SK-N-SH (cell line): ENCODE results near the gene NUF2. TPM values are rescaled to one million over a fixed set of nuclear protein-coding genes. Genes with fewer than 3 reads are reported as not detected.

Experiments used
- CTCF ChIA-PET: fragments of 300-600, 350-600 bp; formaldehyde crosslinking; extraction: SDS; loops from one replicate; lab custom pipeline; 2021; lab: Yijun Ruan, JAX
- POLR2A ChIA-PET: fragments of 350-600 bp; sonication (Branson Sonifier 250); formaldehyde crosslinking; extraction: SDS; loops from one replicate; lab custom pipeline; 2020; ENCODE audit warnings: antibody characterized with exemption, inconsistent platforms; lab: Yijun Ruan, JAX
- DNase-seq: peaks from one replicate; pipeline ENCODE4 v3.0.0; 2012
- H2AFZ ChIP-seq: fragments of 200-600 bp; sonication (generic); 2 replicates; pipeline ENCODE4 v1.8.1; 2016; ENCODE audit warnings: antibody characterized with exemption, mild to moderate bottlenecking, low read depth
- H3F3A ChIP-seq: fragments of 200-600 bp; sonication (generic); replicated peaks from 2 replicates; pipeline ENCODE3; 2016; ENCODE audit warnings: antibody characterized with exemption, mild to moderate bottlenecking; ENCODE audit not compliant: insufficient read depth
- H3K27ac ChIP-seq, 2 experiments: fragments of 200-500 bp in 1 of 2; fragments of 200-600 bp in 1 of 2; sonication (Bioruptor generic) in 1 of 2; sonication (generic), shearing (Covaris generic) in 1 of 2; 2 replicates each; pipeline versions ENCODE4 v1.5.1 to v1.6.1; 2014 to 2016; ENCODE audit warnings: low read depth in 2 of 2, inconsistent platforms in 1 of 2, low read length in 1 of 2, mild to moderate bottlenecking in 1 of 2, mixed read lengths in 1 of 2
- H3K27me3 ChIP-seq: fragments of 200-600 bp; sonication (generic), shearing (Covaris generic); 2 replicates; pipeline ENCODE4 v1.6.1; 2016; ENCODE audit warnings: mixed run types; ENCODE audit not compliant: insufficient read depth
- H3K36me3 ChIP-seq, 2 experiments: fragments of 200-500 bp in 1 of 2; fragments of 200-600 bp in 1 of 2; sonication (Bioruptor generic) in 1 of 2; sonication (generic) in 1 of 2; replicated peaks in 1 of 2; 2 replicates each; pipeline versions ENCODE3 to v1.5.1; 2014 to 2016; ENCODE audit warnings: low read length in 1 of 2, mild to moderate bottlenecking in 1 of 2; ENCODE audit not compliant: insufficient read depth in 2 of 2, control insufficient read depth in 1 of 2
- H3K4me1 ChIP-seq, 2 experiments: fragments of 200-500 bp in 1 of 2; fragments of 200-600 bp in 1 of 2; sonication (Bioruptor generic) in 1 of 2; sonication (generic), shearing (Covaris generic) in 1 of 2; 2 replicates each; pipeline versions ENCODE4 v1.5.1 to v1.6.1; 2014 to 2016; ENCODE audit warnings: low read depth in 1 of 2, low read length in 1 of 2, mixed run types in 1 of 2; ENCODE audit not compliant: insufficient read depth in 2 of 2, control insufficient read depth in 1 of 2
- H3K4me2 ChIP-seq: fragments of 200-600 bp; sonication (generic), shearing (Covaris generic); 2 replicates; pipeline ENCODE4 v1.6.1; 2017; ENCODE audit warnings: mixed run types
- H3K4me3 ChIP-seq, 2 experiments: fragments of 200-500 bp in 1 of 2; fragments of 200-600 bp in 1 of 2; sonication (Bioruptor generic) in 1 of 2; sonication (generic), shearing (Covaris generic) in 1 of 2; 2 replicates each; pipeline versions ENCODE4 v1.5.1 to v1.8.1; 2014 to 2016; ENCODE audit warnings: low read depth in 2 of 2, inconsistent platforms in 1 of 2, low read length in 1 of 2, mild to moderate bottlenecking in 1 of 2, mixed read lengths in 1 of 2, moderate library complexity in 1 of 2
- H3K79me2 ChIP-seq: fragments of 200-600 bp; sonication (generic); 2 replicates; pipeline ENCODE4 v1.8.1; 2017; ENCODE audit warnings: mild to moderate bottlenecking; ENCODE audit not compliant: insufficient read depth
- H3K9ac ChIP-seq: fragments of 200-600 bp; sonication (generic); 2 replicates; pipeline ENCODE4 v1.6.1; 2017; ENCODE audit warnings: mixed run types
- H3K9me2 ChIP-seq: fragments of 200-600 bp; sonication (generic); 2 replicates; pipeline ENCODE4 v1.6.1; 2017; ENCODE audit warnings: mixed run types
- H3K9me3 ChIP-seq: fragments of 200-600 bp; sonication (generic); 2 replicates; pipeline ENCODE4 v1.6.1; 2017; ENCODE audit warnings: mixed run types, mild to moderate bottlenecking, moderate library complexity
- H4K20me1 ChIP-seq: fragments of 200-600 bp; sonication (generic); 2 replicates; pipeline ENCODE4 v1.6.1; 2017; ENCODE audit warnings: mild to moderate bottlenecking, mixed run types; ENCODE audit not compliant: insufficient read depth
- CHD2 ChIP-seq: fragments of 150-350 bp; IDR thresholded peaks from 2 replicates; pipeline ENCODE4 v1.6.1; 2018; ENCODE audit warnings: low read length; ENCODE audit not compliant: partially characterized antibody
- ELF1 ChIP-seq: IDR thresholded peaks from 2 replicates; pipeline ENCODE4 v1.4.0; 2012
- EP300 ChIP-seq, 2 experiments: IDR thresholded peaks; 2 replicates each; pipeline versions ENCODE4 v1.4.0 to v1.6.1; 2012; ENCODE audit warnings: borderline replicate concordance in 1 of 2, low read depth in 1 of 2, low read length in 1 of 2
- FOSL2 ChIP-seq: IDR thresholded peaks from 2 replicates; pipeline ENCODE4 v1.4.0; 2012; ENCODE audit warnings: low read depth, mild to moderate bottlenecking, moderate library complexity, borderline replicate concordance
- FOXJ3 ChIP-seq: sonication (generic); formaldehyde crosslinking; IDR thresholded peaks from 2 replicates; pipeline ENCODE4 v1.5.1; 2020; ENCODE audit warnings: mild to moderate bottlenecking, missing genetic modification reagents
- FOXM1 ChIP-seq: IDR thresholded peaks from 2 replicates; pipeline ENCODE4 v1.4.0; 2012; ENCODE audit warnings: low read depth, mild to moderate bottlenecking
- GATA2 ChIP-seq: sonication (generic); formaldehyde crosslinking; IDR thresholded peaks from 2 replicates; pipeline ENCODE4 v1.5.0; 2020; ENCODE audit warnings: mild to moderate bottlenecking, missing genetic modification reagents
- MXI1 ChIP-seq: IDR thresholded peaks from 2 replicates; pipeline ENCODE4 v1.6.1; 2012; ENCODE audit warnings: mild to moderate bottlenecking, low read depth, low read length, improper control_type of control experiment
- NFIC ChIP-seq: IDR thresholded peaks from 2 replicates; pipeline ENCODE4 v1.4.0; 2012; ENCODE audit warnings: borderline replicate concordance
- PBX3 ChIP-seq: IDR thresholded peaks from 2 replicates; pipeline ENCODE4; 2012
- RAD21 ChIP-seq: IDR thresholded peaks from 2 replicates; pipeline ENCODE4 v1.6.1; 2012; ENCODE audit warnings: mild to moderate bottlenecking, low read length
- RCOR1 ChIP-seq: fragments of 150-350 bp; IDR thresholded peaks from 2 replicates; pipeline ENCODE4 v1.6.1; 2017; ENCODE audit warnings: antibody characterized with exemption, low read length
- REST ChIP-seq: IDR thresholded peaks from 2 replicates; pipeline ENCODE4 v1.6.1; 2012; ENCODE audit warnings: mild to moderate bottlenecking, low read depth, low read length, moderate library complexity
- RFX5 ChIP-seq: IDR thresholded peaks from 2 replicates; pipeline ENCODE4 v1.6.1; 2012; ENCODE audit warnings: mild to moderate bottlenecking, improper control_type of control experiment, low read length
- RXRA ChIP-seq: IDR thresholded peaks from 2 replicates; pipeline ENCODE4 v1.4.0; 2012; ENCODE audit warnings: low read depth, mild to moderate bottlenecking, borderline replicate concordance
- SIN3A ChIP-seq: IDR thresholded peaks from 2 replicates; pipeline ENCODE4 v1.6.1; 2012; ENCODE audit warnings: low read depth, mild to moderate bottlenecking, low read length, moderate library complexity, borderline replicate concordance
- TAF1 ChIP-seq: IDR thresholded peaks from 2 replicates; pipeline ENCODE4 v1.6.1; 2012; ENCODE audit warnings: low read depth, mild to moderate bottlenecking, low read length, moderate library complexity, borderline replicate concordance
- USF1 ChIP-seq: IDR thresholded peaks from 2 replicates; pipeline ENCODE4 v1.4.0; 2012; ENCODE audit warnings: low read depth, borderline replicate concordance
- YY1 ChIP-seq: IDR thresholded peaks from 2 replicates; pipeline ENCODE4 v1.4.0; 2012; ENCODE audit warnings: low read depth, mild to moderate bottlenecking
- ZBTB33 ChIP-seq: IDR thresholded peaks from 2 replicates; pipeline ENCODE4 v1.4.0; 2012; ENCODE audit warnings: low read depth, borderline replicate concordance
- WGBS: methylation state at CpG from one replicate; pipeline ENCODE4 v1.1.6; 2017; ENCODE audit warnings: low lambda C conversion rate; 5-methylcytosine and 5-hydroxymethylcytosine counted together
- polyA plus RNA-seq, 3 experiments: library from polyadenylated mRNA; depleted of rRNA; stranded (reverse); fragments of >200 nt; gene quantifications; 2 replicates each; pipeline ENCODE4 v1.2.3, GENCODE V29; 2012

The NUF2 gene
- polyA plus RNA-seq, 1 of the 3 experiments (the other 2 are of a cell fraction) = 11.3 TPM

GRCh38 chr1:163331116-163331515, 9.4 kb downstream of the NUF2 start:
- ChIA-PET CTCF (no interaction called here), POLR2A (no interaction called here)
- Histone ChIP-seq H3K9ac (no peak overlapping the region), H3F3A (no peaks in the 10 kb centered on the region), H3K27me3 (no peaks in the 10 kb centered on the region), H3K4me3 (no peak overlapping the region), H3K4me2 (no peak overlapping the region), H2AFZ (no peak overlapping the region), H4K20me1 (no peaks in the 10 kb centered on the region), H3K9me3 (peaks cover 28% of the 10 kb centered on the region), H3K79me2 (peaks cover 35% of the 10 kb centered on the region), H3K4me1 (no peaks in the 10 kb centered on the region), H3K27ac (no peak overlapping the region), H3K9me2 (no peaks in the 10 kb centered on the region), H3K36me3 (peaks cover 63 to 80% of the 10 kb centered on the region in 2 experiments)
- no peak for DNase-seq
- TF ChIP-seq CHD2 (no peak), EP300 (IDR thresholded peaks at IDR 0.05; ENCODE audit: borderline replicate concordance in 1 of 2, low read depth in 1 of 2, low read length in 1 of 2) (no peak), RXRA (no peak), FOXJ3 (CRISPR knock-in tag) (no peak), TAF1 (no peak), PBX3 (no peak), RAD21 (no peak), ZBTB33 (no peak), GATA2 (CRISPR knock-in tag) (no peak), RFX5 (no peak), SIN3A (no peak)
- WGBS = 95% methylated on average over 2 of the region's 2 CpGs

- Histone ChIP-seq H4K20me1 (no peaks in the 10 kb centered on the region), H3K9me2 (no peaks in the 10 kb centered on the region), H3K9me3 (peaks cover 26% of the 10 kb centered on the region), H3F3A (peaks cover 8% of the 10 kb centered on the region), H3K27ac (no peak overlapping the region), H3K9ac (no peak overlapping the region), H3K79me2 (peaks cover 11% of the 10 kb centered on the region; the same call in 1 of the 2 replicates), H3K4me2 (no peak overlapping the region), H3K4me1 (no peaks in the 10 kb centered on the region; a peak in 2 of 4 replicates), H3K27me3 (no peaks in the 10 kb centered on the region), H3K4me3 (no peak overlapping the region), H3K36me3 (peaks cover 76 to 83% of the 10 kb centered on the region in 2 experiments), H2AFZ (no peak overlapping the region)
- no peak for DNase-seq
- WGBS = 98% methylated on average over 1 of the region's 1 CpG
- POLR2A ChIA-PET = no interaction called here
- CTCF ChIA-PET = interaction anchor here (1.3 kb wide), 1 partner anchor 19 kb away, joined by 4 read pairs; no protein-coding TSS in a partner anchor
- TF ChIP-seq FOSL2 (no peak), MXI1 (no peak), PBX3 (no peak), REST (no peak), YY1 (no peak), ELF1 (no peak), RXRA (no peak), NFIC (no peak), SIN3A (no peak), USF1 (no peak), FOXM1 (no peak), RCOR1 (no peak)
Measured at GRCh38 chr1:163335216-163335615, 13.5 kb downstream of the NUF2 start.
